ENCODE data around the gene SLC8A2. TPM values are rescaled to one million over a fixed set of nuclear protein-coding genes. Genes with fewer than 3 reads are reported as not detected.

Gene SLC8A2
- total and polyA plus RNA-seq, 2 of the 4 experiments (the other 2 are of a cell fraction): 0.05 TPM; not detected in 1

DNA sequence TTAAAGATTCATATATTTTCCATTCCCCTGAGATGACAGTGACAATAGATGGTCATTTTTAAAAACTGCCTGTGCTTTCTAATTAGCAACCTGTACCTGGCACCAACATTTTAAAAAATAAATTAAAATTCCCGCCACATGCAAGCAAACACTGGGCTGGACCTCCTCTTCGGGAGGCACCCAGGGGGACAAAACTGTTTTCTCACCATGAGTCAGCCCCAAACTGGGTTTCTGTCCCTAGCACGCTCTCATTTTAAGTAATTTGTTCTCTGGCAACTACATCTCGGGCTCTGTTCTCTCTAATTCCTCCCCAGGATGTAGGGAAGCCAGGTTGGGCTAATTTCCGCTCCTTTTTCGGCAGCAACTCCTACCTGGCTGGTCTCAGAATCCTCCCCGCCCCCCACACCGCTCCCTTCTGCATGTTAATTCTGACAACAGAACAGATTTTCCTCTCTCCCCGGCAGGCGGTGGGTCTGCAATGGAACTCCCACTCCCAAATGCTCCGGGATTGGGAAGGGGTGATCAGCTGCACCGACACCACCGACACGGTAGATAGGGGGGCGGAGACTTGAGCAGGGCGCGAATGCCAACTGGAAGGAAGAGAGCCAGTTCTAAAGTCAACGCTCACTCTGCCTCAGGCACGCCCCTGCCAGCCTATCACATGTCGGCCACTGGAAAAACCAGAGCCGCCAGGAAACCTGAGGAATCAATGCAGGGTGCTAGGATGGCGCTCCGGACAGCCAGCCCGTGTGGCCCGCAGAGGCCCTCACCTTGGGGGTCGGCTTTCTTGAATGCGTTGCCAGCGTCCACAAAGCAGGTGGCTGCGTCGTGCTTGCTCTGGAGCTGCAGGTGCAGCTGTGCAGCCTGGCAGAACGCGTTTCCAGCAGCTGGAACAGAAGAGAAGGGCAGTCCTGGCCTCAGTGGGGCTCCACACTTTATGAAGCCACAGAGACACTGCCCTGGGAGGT, 28.5 kb upstream of the SLC8A2 start:
- Histone ChIP-seq H3K27ac (ENCODE audit: insufficient read depth, low read length) (no peak overlapping the region), H2AK9ac (replicated peaks; ENCODE audit: low read depth, low read length, poor library complexity) (no peak overlapping the region), H2AFZ (replicated peaks; ENCODE audit: low read length, poor library complexity) (no peak overlapping the region), H2BK120ac (ENCODE audit: low read depth, low read length) (no peak overlapping the region), H3K23ac (ENCODE audit: low read depth, low read length) (no peak overlapping the region), H3K9me1 (ENCODE audit: insufficient read depth, low read length) (0 out of 2 replicates have a peak, but pooled peaks cover 3% of the 10 kb centered on the region), H3K9me3 (ENCODE audit: control insufficient read depth, insufficient read depth, low read length) (no peaks in the 10 kb centered on the region), H3K18ac (ENCODE audit: low read depth, low read length) (no peak overlapping the region), H4K8ac (ENCODE audit: low read depth in 2 of 2, low read length in 2 of 2) (no peak overlapping the region), H2AK5ac (ENCODE audit: low read depth, low read length) (no peak overlapping the region), H2BK15ac (ENCODE audit: low read depth, low read length) (no peak overlapping the region), H3K4ac (ENCODE audit: low read depth, low read length) (no peak overlapping the region), H3K56ac (ENCODE audit: extremely low read depth, insufficient read depth, low read length) (no peak overlapping the region), H4K20me1 (ENCODE audit: insufficient read depth, low read length) (peaks cover 28% of the 10 kb centered on the region), H3K4me2 (ENCODE audit: low read depth, low read length) (no peak overlapping the region), H3K14ac (replicated peaks; ENCODE audit: low read depth, low read length) (no peak overlapping the region), H3K27me3 (ENCODE audit: control insufficient read depth, insufficient read depth, low read length) (no peaks in the 10 kb centered on the region), H2BK5ac (ENCODE audit: low read depth, low read length, poor library complexity, severe bottlenecking) (no peak overlapping the region), H4K91ac (ENCODE audit: insufficient read depth, low read depth, low read length) (no peak overlapping the region), H3K36me3 (ENCODE audit: control insufficient read depth, insufficient read depth, low read length) (peaks cover 56% of the 10 kb centered on the region), H3K4me1 (ENCODE audit: control insufficient read depth, insufficient read depth, low read length) (no peaks in the 10 kb centered on the region), H3K9ac (ENCODE audit: low read depth, low read length) (no peak overlapping the region), H4K5ac (ENCODE audit: low read depth, low read length) (no peak overlapping the region), H3K79me1 (ENCODE audit: low read depth in 1 of 2, low read length in 2 of 2) (peaks cover 7 to 52% of the 10 kb centered on the region in 2 experiments), H3K4me3 (ENCODE audit: insufficient read depth, low read depth, low read length) (no peak overlapping the region), H2BK20ac (ENCODE audit: low read depth, low read length) (no peak overlapping the region)
- ChIA-PET CTCF (no interaction called here), POLR2A (ENCODE audit: unreplicated experiment) (no interaction called here)
- no peak for TF ChIP-seq MAFK (IDR thresholded peaks at IDR 0.05; ENCODE audit: low read depth, low read length)
- no peak for TF ChIP-seq CEBPB (IDR thresholded peaks at IDR 0.05; ENCODE audit: low read depth, low read length)
- no peak for TF ChIP-seq CHD1 (IDR thresholded peaks at IDR 0.05; ENCODE audit: low read depth, low read length)
- TF ChIP-seq, protein P1, sequence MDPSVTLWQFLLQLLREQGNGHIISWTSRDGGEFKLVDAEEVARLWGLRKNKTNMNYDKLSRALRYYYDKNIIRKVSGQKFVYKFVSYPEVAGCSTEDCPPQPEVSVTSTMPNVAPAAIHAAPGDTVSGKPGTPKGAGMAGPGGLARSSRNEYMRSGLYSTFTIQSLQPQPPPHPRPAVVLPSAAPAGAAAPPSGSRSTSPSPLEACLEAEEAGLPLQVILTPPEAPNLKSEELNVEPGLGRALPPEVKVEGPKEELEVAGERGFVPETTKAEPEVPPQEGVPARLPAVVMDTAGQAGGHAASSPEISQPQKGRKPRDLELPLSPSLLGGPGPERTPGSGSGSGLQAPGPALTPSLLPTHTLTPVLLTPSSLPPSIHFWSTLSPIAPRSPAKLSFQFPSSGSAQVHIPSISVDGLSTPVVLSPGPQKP (IDR thresholded peaks at IDR 0.05; ENCODE audit: borderline replicate concordance, low read depth, low read length): no peak
- TF ChIP-seq MXI1 (IDR thresholded peaks at IDR 0.05; ENCODE audit: borderline replicate concordance, low read depth, low read length): no peak
- TF ChIP-seq NFE2L2 (IDR thresholded peaks at IDR 0.05; ENCODE audit: low read depth, low read length): no peak
- TF ChIP-seq, protein P2, sequence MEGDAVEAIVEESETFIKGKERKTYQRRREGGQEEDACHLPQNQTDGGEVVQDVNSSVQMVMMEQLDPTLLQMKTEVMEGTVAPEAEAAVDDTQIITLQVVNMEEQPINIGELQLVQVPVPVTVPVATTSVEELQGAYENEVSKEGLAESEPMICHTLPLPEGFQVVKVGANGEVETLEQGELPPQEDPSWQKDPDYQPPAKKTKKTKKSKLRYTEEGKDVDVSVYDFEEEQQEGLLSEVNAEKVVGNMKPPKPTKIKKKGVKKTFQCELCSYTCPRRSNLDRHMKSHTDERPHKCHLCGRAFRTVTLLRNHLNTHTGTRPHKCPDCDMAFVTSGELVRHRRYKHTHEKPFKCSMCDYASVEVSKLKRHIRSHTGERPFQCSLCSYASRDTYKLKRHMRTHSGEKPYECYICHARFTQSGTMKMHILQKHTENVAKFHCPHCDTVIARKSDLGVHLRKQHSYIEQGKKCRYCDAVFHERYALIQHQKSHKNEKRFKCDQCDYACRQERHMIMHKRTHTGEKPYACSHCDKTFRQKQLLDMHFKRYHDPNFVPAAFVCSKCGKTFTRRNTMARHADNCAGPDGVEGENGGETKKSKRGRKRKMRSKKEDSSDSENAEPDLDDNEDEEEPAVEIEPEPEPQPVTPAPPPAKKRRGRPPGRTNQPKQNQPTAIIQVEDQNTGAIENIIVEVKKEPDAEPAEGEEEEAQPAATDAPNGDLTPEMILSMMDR (conservative IDR thresholded peaks at IDR 0.05; ENCODE audit: low read depth, low read length): no peak
- no peak for TF ChIP-seq RFX5 (IDR thresholded peaks at IDR 0.05; ENCODE audit: low read depth, low read length)
- TF ChIP-seq SMC3 (IDR thresholded peaks at IDR 0.05; ENCODE audit: low read depth, low read length): no peak
- no peak for TF ChIP-seq MAZ (IDR thresholded peaks at IDR 0.05; ENCODE audit: borderline replicate concordance, low read depth, low read length)
- TF ChIP-seq RAD21 (IDR thresholded peaks at IDR 0.05; ENCODE audit: low read length): no peak
- dilution Hi-C loops (cut with HindIII; ENCODE audit: low sequenced_read_pairs, unreplicated experiment): no loop called here
- intact Hi-C loops (cut with micrococcal nuclease): no loop called here
- in situ Hi-C loops (cut with MboI; ENCODE audit: low sequenced_read_pairs): no loop called here
- no TSS peak for BruUV-seq (replicated peaks)
- no peak for DNase-seq
- WGBS, 2 experiments (ENCODE audit: extremely low coverage in 2 of 2, insufficient read length in 1 of 2): 88% methylated on average over 19 of the region's 32 CpGs; no CpG with 5 or more reads in 1 of the 2 experiments
- no peak for ATAC-seq (ENCODE audit: low read depth)

Measured in IMR-90 (cell line).